ENCODE data around the gene LIMCH1. TPM values are rescaled to one million over a fixed set of nuclear protein-coding genes. Genes with fewer than 3 reads are reported as not detected.

Gene LIMCH1
- 0.81 and 3.3 TPM in 2 replicates for total RNA-seq

GRCh38 chr4:41538017-41538733, at the start of gene LIMCH1:
LIMCH1 (plus strand) TSS chr4:41538157; CDS start chr4:41605996, 67,839 bp downstream.

GRCh38 chr4:41748571-41749475, 210.9 kb downstream of the LIMCH1 start, which contains the start of gene PHOX2B:
PHOX2B (minus strand) TSS chr4:41748725; CDS start chr4:41748610, 115 bp downstream.

Other genes starting within 250 kb of the LIMCH1 start
- not detected in 2 replicates for gene PHOX2B, start 210.6 kb downstream of the LIMCH1 start, total RNA-seq